ENCODE data around the gene TMBIM4.

- TF ChIP-seq, protein P1, sequence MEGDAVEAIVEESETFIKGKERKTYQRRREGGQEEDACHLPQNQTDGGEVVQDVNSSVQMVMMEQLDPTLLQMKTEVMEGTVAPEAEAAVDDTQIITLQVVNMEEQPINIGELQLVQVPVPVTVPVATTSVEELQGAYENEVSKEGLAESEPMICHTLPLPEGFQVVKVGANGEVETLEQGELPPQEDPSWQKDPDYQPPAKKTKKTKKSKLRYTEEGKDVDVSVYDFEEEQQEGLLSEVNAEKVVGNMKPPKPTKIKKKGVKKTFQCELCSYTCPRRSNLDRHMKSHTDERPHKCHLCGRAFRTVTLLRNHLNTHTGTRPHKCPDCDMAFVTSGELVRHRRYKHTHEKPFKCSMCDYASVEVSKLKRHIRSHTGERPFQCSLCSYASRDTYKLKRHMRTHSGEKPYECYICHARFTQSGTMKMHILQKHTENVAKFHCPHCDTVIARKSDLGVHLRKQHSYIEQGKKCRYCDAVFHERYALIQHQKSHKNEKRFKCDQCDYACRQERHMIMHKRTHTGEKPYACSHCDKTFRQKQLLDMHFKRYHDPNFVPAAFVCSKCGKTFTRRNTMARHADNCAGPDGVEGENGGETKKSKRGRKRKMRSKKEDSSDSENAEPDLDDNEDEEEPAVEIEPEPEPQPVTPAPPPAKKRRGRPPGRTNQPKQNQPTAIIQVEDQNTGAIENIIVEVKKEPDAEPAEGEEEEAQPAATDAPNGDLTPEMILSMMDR (IDR thresholded peaks at IDR 0.05; ENCODE audit: extremely low read depth in 1 of 2, insufficient read depth in 1 of 2, low read depth in 1 of 2, low read length in 2 of 2): no peak
- TF ChIP-seq POLR2AphosphoS5 (IDR thresholded peaks at IDR 0.05; ENCODE audit: insufficient read depth, low read depth, low read length) (peak; percentile 31), JUN (IDR thresholded peaks at IDR 0.05; ENCODE audit: borderline replicate concordance, insufficient read depth, insufficient read length, low read depth) (peak; percentile 24), EZH2 (IDR thresholded peaks at IDR 0.05; ENCODE audit: borderline replicate concordance, low read depth, low read length, severe bottlenecking) (no peak)
Measured at GRCh38 chr12:66132408-66132807, 37.4 kb downstream of the TMBIM4 start.
